Stimulated activated CD8-positive, alpha-beta memory T cell treated with anti-CD3 and anti-CD28 coated beads, Interleukin-15, amount 100 ng/mL, for 48 hours (primary cell): Measurements from ENCODE around the gene MYCN.
"Not testable (repeated sequence)": the region's sequence is repeated elsewhere in the genome, so short reads cannot be mapped to it uniquely, and the experiment has no call there.

ENCODE experiments used
- DNase-seq, 2 donors: peaks; one replicate each; pipeline ENCODE4 v3.0.0-alpha.2; 2020; ENCODE audit warnings: low read depth in 2 of 2

Gene MYCN

GRCh38 chr2:15943378-15944280, 3.3 kb downstream of the MYCN start:
- DNase-seq, result no peak

GRCh38 chr2:15944325-15945017, 4.1 kb downstream of the MYCN start:
- DNase-seq, result no peak

- DNase-seq, result no peak
Measured at GRCh38 chr2:15945909-15946705, 5.8 kb downstream of the MYCN start.

GRCh38 chr2:15946983-15947382, 6.6 kb downstream of the MYCN start:
- no peak for DNase-seq

- no peak for DNase-seq
Measured at GRCh38 chr2:15947431-15947830, 7.1 kb downstream of the MYCN start.

GRCh38 chr2:15948704-15948957, 8.3 kb downstream of the MYCN start:
- no peak for DNase-seq

GRCh38 chr2:15949126-15949525, 8.8 kb downstream of the MYCN start:
- DNase-seq, result no peak

- DNase-seq, result no peak
Measured at GRCh38 chr2:15949551-15949950, 9.2 kb downstream of the MYCN start.

- DNase-seq, result no peak
Measured at GRCh38 chr2:15950088-15950952, 10.0 kb downstream of the MYCN start.

GRCh38 chr2:15951936-15952335, 11.6 kb downstream of the MYCN start:
- DNase-seq, result not testable (repeated sequence)

- no peak for DNase-seq
Measured at GRCh38 chr2:15952451-15953146, 12.2 kb downstream of the MYCN start.

- DNase-seq, result no peak
Measured at GRCh38 chr2:15953147-15953630, 12.8 kb downstream of the MYCN start.

- DNase-seq, result no peak
Measured at GRCh38 chr2:15953891-15954680, 13.7 kb downstream of the MYCN start.

- no peak for DNase-seq
Measured at GRCh38 chr2:15954761-15955160, 14.4 kb downstream of the MYCN start.

GRCh38 chr2:15955232-15955988, 15.1 kb downstream of the MYCN start:
- no peak for DNase-seq

- DNase-seq, result no peak
Measured at GRCh38 chr2:15956230-15956629, 15.9 kb downstream of the MYCN start.

GRCh38 chr2:15956751-15957736, 16.7 kb downstream of the MYCN start:
- DNase-seq, result no peak
